ENCODE results near the gene NRXN3.

GRCh38 chr14:79318371-79318770 is 1148.2 kb downstream of the NRXN3 start:
- no peak for TF ChIP-seq CTCF (IDR thresholded peaks at IDR 0.05 in 4 of 5, conservative IDR thresholded peaks at IDR 0.05 in 1 of 5)
- no peak for TF ChIP-seq POLR2A (IDR thresholded peaks at IDR 0.05)
